Neural cell (in vitro differentiated cells): ENCODE data around the gene HMX1. TPM values are rescaled to one million over a fixed set of nuclear protein-coding genes. Genes with fewer than 3 reads are reported as not detected.
A peak's percentile ranks its signal among the peaks of the same experiment; 100 is the strongest.

Experiments used
- H2AFZ ChIP-seq: fragments of 200-600, 300-800 bp; sonication (generic), shearing (Covaris generic); 2 replicates; pipeline ENCODE4 v1.6.0; 2014; ENCODE audit warnings: low read depth, mild to moderate bottlenecking, antibody characterized with exemption, low read length, moderate library complexity
- H3F3A ChIP-seq: fragments of 200-600 bp; shearing (Covaris generic); 2 replicates; pipeline ENCODE4 v1.6.1; 2016; ENCODE audit warnings: mild to moderate bottlenecking, moderate library complexity, mixed read lengths, antibody characterized with exemption, low read length; ENCODE audit not compliant: insufficient read depth, poor library complexity, severe bottlenecking
- H3K27ac ChIP-seq: fragments of 200-600, 300-800 bp; sonication (generic), shearing (Covaris generic); 2 replicates; pipeline ENCODE4 v1.5.1; 2014; ENCODE audit warnings: mild to moderate bottlenecking, low read length, moderate library complexity
- H3K27me3 ChIP-seq: fragments of 300-800, 200-600 bp; sonication (generic), shearing (Covaris generic); 2 replicates; pipeline ENCODE4 v1.6.0; 2014; ENCODE audit warnings: mild to moderate bottlenecking, low read depth, low read length, moderate library complexity; ENCODE audit not compliant: insufficient read depth
- H3K36me3 ChIP-seq: fragments of 300-800, 200-600 bp; sonication (generic), shearing (Covaris generic); 2 replicates; pipeline ENCODE4 v1.5.1; 2014; ENCODE audit warnings: mild to moderate bottlenecking, antibody characterized with exemption, low read length, moderate library complexity; ENCODE audit not compliant: insufficient read depth
- H3K4me2 ChIP-seq: fragments of 300-800, 200-600 bp; sonication (generic), shearing (Covaris generic); 2 replicates; pipeline ENCODE4 v1.6.0; 2014; ENCODE audit warnings: mild to moderate bottlenecking, low read length
- H3K4me3 ChIP-seq: fragments of 300-800, 200-600 bp; sonication (generic), shearing (Covaris generic); 2 replicates; pipeline ENCODE4 v1.5.1; 2014; ENCODE audit warnings: mild to moderate bottlenecking, low read length, moderate library complexity
- H3K79me2 ChIP-seq: fragments of 200-600 bp; shearing (Covaris generic); replicated peaks from 2 replicates; pipeline ENCODE4 v1.6.0; 2014; ENCODE audit warnings: mild to moderate bottlenecking, low read length, moderate library complexity; ENCODE audit not compliant: insufficient read depth
- H3K9ac ChIP-seq: fragments of 300-800, 200-600 bp; sonication (generic), shearing (Covaris generic); 2 replicates; pipeline ENCODE4 v1.6.1; 2016; ENCODE audit warnings: mild to moderate bottlenecking, low read length, mixed read lengths
- H3K9me2 ChIP-seq: fragments of 200-600 bp; shearing (Covaris generic); 2 replicates; pipeline ENCODE4 v1.6.1; 2016; ENCODE audit warnings: mild to moderate bottlenecking, low read length, mixed read lengths; ENCODE audit not compliant: insufficient read depth
- H3K9me3 ChIP-seq: fragments of 200-600, 300-800 bp; sonication (generic), shearing (Covaris generic); 2 replicates; pipeline ENCODE4 v1.6.1; 2016; ENCODE audit warnings: mild to moderate bottlenecking, mixed run types, low read length, moderate library complexity, mixed read lengths
- H4K20me1 ChIP-seq: fragments of 200-600 bp; shearing (Covaris generic); 2 replicates; pipeline ENCODE4 v1.6.1; 2016; ENCODE audit warnings: mild to moderate bottlenecking, mixed run types; ENCODE audit not compliant: insufficient read depth
- CTCF ChIP-seq: fragments of 450-650 bp; IDR thresholded peaks from 2 replicates; pipeline ENCODE4 v1.5.1; 2014; ENCODE audit warnings: antibody characterized with exemption, mild to moderate bottlenecking, moderate library complexity; ENCODE audit not compliant: poor library complexity, severe bottlenecking
- EP300 ChIP-seq: fragments of 450-650 bp; conservative IDR thresholded peaks from 2 replicates; pipeline ENCODE4 v1.6.1; 2014; ENCODE audit warnings: antibody characterized with exemption, mild to moderate bottlenecking, moderate library complexity; ENCODE audit not compliant: poor library complexity, severe bottlenecking
- EZH2 ChIP-seq: fragments of 200-600, 300-800 bp; shearing (Covaris generic), sonication (generic); IDR thresholded peaks from 2 replicates; pipeline ENCODE4 v1.6.1; 2014; ENCODE audit warnings: antibody characterized with exemption, low read length, borderline replicate concordance, mild to moderate bottlenecking; ENCODE audit not compliant: insufficient read depth, poor library complexity, severe bottlenecking
- MXI1 ChIP-seq: fragments of 450-650 bp; conservative IDR thresholded peaks from 2 replicates; pipeline ENCODE4 v1.6.1; 2014; ENCODE audit warnings: antibody characterized with exemption, mild to moderate bottlenecking; ENCODE audit not compliant: poor library complexity, severe bottlenecking
- POLR2AphosphoS5 ChIP-seq: IDR thresholded peaks from 2 replicates; pipeline ENCODE4 v1.6.1; 2012
- RAD21 ChIP-seq: fragments of 450-650 bp; conservative IDR thresholded peaks from 2 replicates; pipeline ENCODE4 v1.6.1; 2014; ENCODE audit warnings: antibody characterized with exemption, mild to moderate bottlenecking, moderate library complexity
- REST ChIP-seq: IDR thresholded peaks from 2 replicates; pipeline ENCODE4 v1.6.1; 2012; ENCODE audit warnings: borderline replicate concordance
- SMC3 ChIP-seq: fragments of 450-650 bp; conservative IDR thresholded peaks from 2 replicates; pipeline ENCODE4 v1.6.1; 2014; ENCODE audit warnings: antibody characterized with exemption, mild to moderate bottlenecking, moderate library complexity; ENCODE audit not compliant: poor library complexity
- TAF1 ChIP-seq: IDR thresholded peaks from 2 replicates; pipeline ENCODE4 v1.6.1; 2012; ENCODE audit warnings: low read depth
- polyA plus RNA-seq: library from polyadenylated mRNA; depleted of rRNA; stranded (reverse); fragments of >200 nt; gene quantifications from 2 replicates; pipeline ENCODE4 v1.2.3, GENCODE V29; 2014

Gene HMX1
- polyA plus RNA-seq, 1 donor from 2014 or later, result 0.89 TPM

DNA sequence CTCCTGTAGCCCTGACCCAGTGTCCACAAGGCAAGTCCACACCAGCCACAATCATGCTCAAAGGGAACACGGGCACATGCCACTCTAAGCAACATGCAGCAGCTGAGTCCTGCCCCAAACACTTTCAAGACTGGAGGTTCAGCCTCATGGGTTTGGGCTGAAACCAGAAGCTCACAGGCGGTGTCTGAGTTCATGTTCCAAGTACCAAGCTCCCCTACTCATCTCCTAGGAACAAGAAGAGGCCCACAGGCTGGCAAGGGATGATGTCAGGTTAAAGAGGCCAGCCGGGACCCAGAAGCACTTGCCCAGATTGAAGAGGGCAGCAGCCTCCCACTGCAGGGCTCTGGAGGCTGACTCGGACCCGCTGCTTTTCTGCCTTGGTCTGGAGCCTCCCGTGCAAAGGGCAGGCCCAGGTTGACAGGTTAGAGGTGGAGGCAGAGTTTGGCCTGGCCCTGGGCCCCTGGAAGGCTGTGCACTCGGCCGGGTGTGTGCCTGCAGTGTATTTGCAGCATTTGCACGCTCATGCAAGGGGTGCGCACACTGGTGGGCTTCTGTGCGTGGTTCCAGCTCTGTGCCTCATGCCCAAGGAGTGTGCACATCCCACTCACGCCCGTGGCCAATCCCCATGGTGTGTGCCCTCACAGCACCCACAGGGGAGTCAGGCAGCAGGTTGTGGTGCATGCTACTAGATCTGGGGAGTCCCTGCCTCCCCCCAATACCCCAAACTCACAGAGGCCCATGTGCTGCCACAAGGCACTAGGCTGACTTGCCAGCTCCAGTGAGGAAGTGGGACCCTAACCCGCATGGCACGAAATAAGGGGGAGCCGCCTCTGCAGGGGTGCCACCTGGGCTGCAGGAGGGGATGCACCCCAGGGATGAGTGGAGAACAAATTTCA, 2.4 kb downstream of the HMX1 start:
- no peaks in the 10 kb centered on the region for H3F3A ChIP-seq
- H4K20me1 ChIP-seq, result no peaks in the 10 kb centered on the region
- no peaks in the 10 kb centered on the region for H3K9me2 ChIP-seq
- H3K36me3 ChIP-seq, result no peaks in the 10 kb centered on the region
- H3K27me3 ChIP-seq, result peaks cover 92% of the 10 kb centered on the region
- H3K4me2 ChIP-seq, result no peak overlapping the region
- H3K9me3 ChIP-seq, result no peaks in the 10 kb centered on the region
- TF ChIP-seq TAF1, result no peak
- no peak for TF ChIP-seq SMC3
- TF ChIP-seq EP300, result no peak
- TF ChIP-seq EZH2, result no peak
- no peak for TF ChIP-seq CTCF
- no peak for TF ChIP-seq POLR2AphosphoS5
- no peak for TF ChIP-seq RAD21
- TF ChIP-seq MXI1, result no peak
- no peak for TF ChIP-seq REST
- no peak overlapping the region for H3K27ac ChIP-seq
- no peak overlapping the region for H2AFZ ChIP-seq
- no peak overlapping the region for H3K4me3 ChIP-seq
- H3K9ac ChIP-seq, result no peak overlapping the region
- H3K79me2 ChIP-seq, result no peaks in the 10 kb centered on the region

DNA sequence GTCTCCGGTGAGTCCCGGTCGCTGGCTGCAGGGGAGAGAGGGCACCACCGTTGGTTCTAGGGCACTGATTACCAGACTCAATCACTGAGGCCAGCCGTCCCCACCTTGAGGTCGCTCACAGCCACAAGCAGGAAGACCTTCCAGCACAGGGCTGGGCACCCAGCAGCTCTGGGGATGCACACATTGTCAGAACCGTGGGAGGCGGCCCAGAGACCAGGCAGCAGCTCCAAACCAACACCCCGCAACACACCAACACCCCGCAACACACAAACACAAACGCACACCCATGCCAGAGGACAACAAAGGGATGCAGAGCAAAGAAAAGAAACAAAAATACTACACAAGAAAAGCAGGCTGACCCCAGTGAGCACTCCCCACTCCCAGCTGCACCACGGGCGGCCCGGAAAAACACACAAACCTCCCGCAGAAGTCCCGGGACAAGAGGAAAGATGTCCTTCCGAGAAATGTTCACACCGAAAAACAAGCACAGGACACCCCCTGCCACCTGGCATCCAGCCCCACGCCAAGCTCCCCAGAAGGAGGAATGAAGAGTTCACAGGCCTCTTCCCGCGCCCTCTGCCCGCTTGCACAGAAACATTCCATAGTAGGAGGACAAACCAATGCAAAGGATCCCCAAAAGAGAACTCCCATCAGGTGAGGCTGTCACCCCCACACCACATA, 3.2 kb downstream of the HMX1 start:
- H3K4me2 ChIP-seq, result no peak overlapping the region
- no peak overlapping the region for H3K9ac ChIP-seq
- H3K9me2 ChIP-seq, result no peaks in the 10 kb centered on the region
- peaks cover 92% of the 10 kb centered on the region for H3K27me3 ChIP-seq
- no peaks in the 10 kb centered on the region for H3K36me3 ChIP-seq
- no peaks in the 10 kb centered on the region for H3K79me2 ChIP-seq
- H3K9me3 ChIP-seq, result no peaks in the 10 kb centered on the region
- H3K27ac ChIP-seq, result no peak overlapping the region
- no peak overlapping the region for H2AFZ ChIP-seq
- TF ChIP-seq REST (no peak), RAD21 (no peak), EZH2 (peak; percentile 95)
- H3K4me3 ChIP-seq, result no peak overlapping the region
- no peaks in the 10 kb centered on the region for H4K20me1 ChIP-seq
- no peaks in the 10 kb centered on the region for H3F3A ChIP-seq
